MCF 10A (cell line): Measurements from ENCODE around the gene FAM219A. TPM values are rescaled to one million over a fixed set of nuclear protein-coding genes. Genes with fewer than 3 reads are reported as not detected.
"Not testable (repeated sequence)": the region's sequence is repeated elsewhere in the genome, so short reads cannot be mapped to it uniquely, and the experiment has no call there.

Source experiments
- BruUV-seq: library from RNA; stranded (reverse); fragments of 400-500 nt; replicated peaks from 2 replicates; lab custom pipeline; 2021; lab: Mats Ljungman, UMichigan
- CTCF ChIA-PET: fragments of 300-600 bp; sonication (Branson Sonifier 250); formaldehyde crosslinking; extraction: SDS; loops from one replicate; lab custom pipeline; 2021; ENCODE audit warnings: antibody characterized with exemption, inconsistent platforms; lab: Yijun Ruan, JAX
- POLR2A ChIA-PET: fragments of 300-600, 350-650 bp; sonication (Branson Sonifier 250); formaldehyde crosslinking; extraction: SDS; loops from one replicate; lab custom pipeline; 2020; ENCODE audit warnings: antibody characterized with exemption, inconsistent platforms; lab: Yijun Ruan, JAX
- DNase-seq: peaks from one replicate; pipeline ENCODE4 v3.0.0-alpha.2; 2018; ENCODE audit not compliant: unreplicated experiment
- H3K27ac Mint-ChIP-seq: one replicate; pipeline ENCODE4 v1.8.0; 2022; ENCODE audit warnings: mild to moderate bottlenecking, low read depth, mixed read lengths; ENCODE audit not compliant: unreplicated experiment
- H3K27me3 Mint-ChIP-seq: one replicate; pipeline ENCODE4 v1.8.0; 2022; ENCODE audit warnings: mixed read lengths; ENCODE audit not compliant: insufficient read depth, unreplicated experiment
- H3K36me3 Mint-ChIP-seq: one replicate; pipeline ENCODE4 v1.8.0; 2022; ENCODE audit warnings: mild to moderate bottlenecking, moderate library complexity, mixed read lengths; ENCODE audit not compliant: insufficient read depth, unreplicated experiment
- H3K4me1 Mint-ChIP-seq: one replicate; pipeline ENCODE4 v1.8.0; 2022; ENCODE audit warnings: mixed read lengths; ENCODE audit not compliant: insufficient read depth, unreplicated experiment
- H3K4me3 Mint-ChIP-seq: one replicate; pipeline ENCODE4 v1.8.0; 2022; ENCODE audit warnings: mild to moderate bottlenecking, moderate library complexity, mixed read lengths; ENCODE audit not compliant: unreplicated experiment
- H3K9me3 Mint-ChIP-seq: one replicate; pipeline ENCODE4 v1.8.0; 2022; ENCODE audit warnings: mixed read lengths; ENCODE audit not compliant: unreplicated experiment
- intact Hi-C: fragments of 100-400 bp; cut with micrococcal nuclease; formaldehyde crosslinking; loops from 2 replicates; pipeline ENCODE4 v1.14.1; 2022
- total RNA-seq: library from RNA; stranded (reverse); gene quantifications from 2 replicates; pipeline ENCODE4 v1.2.3, GENCODE V29; 2022
- TF ChIP-seq, protein P1 (sequence below): fragments of 200-600 bp; IDR thresholded peaks from one replicate; pipeline ENCODE4 v1.8.0; 2022; ENCODE audit warnings: antibody characterized with exemption, mild to moderate bottlenecking; ENCODE audit not compliant: unreplicated experiment

FAM219A gene
- total RNA-seq, 1 experiment from 2014 or later = 19.3 TPM

GRCh38 chr9:34443976-34444375 lies 14.4 kb downstream of the FAM219A start:
- H3K27me3 Mint-ChIP-seq = no peaks in the 10 kb centered on the region
- no peaks in the 10 kb centered on the region for H3K36me3 Mint-ChIP-seq
- DNase-seq = no peak
- TF ChIP-seq, protein P1, sequence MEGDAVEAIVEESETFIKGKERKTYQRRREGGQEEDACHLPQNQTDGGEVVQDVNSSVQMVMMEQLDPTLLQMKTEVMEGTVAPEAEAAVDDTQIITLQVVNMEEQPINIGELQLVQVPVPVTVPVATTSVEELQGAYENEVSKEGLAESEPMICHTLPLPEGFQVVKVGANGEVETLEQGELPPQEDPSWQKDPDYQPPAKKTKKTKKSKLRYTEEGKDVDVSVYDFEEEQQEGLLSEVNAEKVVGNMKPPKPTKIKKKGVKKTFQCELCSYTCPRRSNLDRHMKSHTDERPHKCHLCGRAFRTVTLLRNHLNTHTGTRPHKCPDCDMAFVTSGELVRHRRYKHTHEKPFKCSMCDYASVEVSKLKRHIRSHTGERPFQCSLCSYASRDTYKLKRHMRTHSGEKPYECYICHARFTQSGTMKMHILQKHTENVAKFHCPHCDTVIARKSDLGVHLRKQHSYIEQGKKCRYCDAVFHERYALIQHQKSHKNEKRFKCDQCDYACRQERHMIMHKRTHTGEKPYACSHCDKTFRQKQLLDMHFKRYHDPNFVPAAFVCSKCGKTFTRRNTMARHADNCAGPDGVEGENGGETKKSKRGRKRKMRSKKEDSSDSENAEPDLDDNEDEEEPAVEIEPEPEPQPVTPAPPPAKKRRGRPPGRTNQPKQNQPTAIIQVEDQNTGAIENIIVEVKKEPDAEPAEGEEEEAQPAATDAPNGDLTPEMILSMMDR = no peak
- ChIA-PET CTCF (interaction anchor here (0.5 to 4.7 kb wide), 6 partner anchors 40 to 159 kb away, joined by 3 to 26 read pairs (median 6); no protein-coding TSS in a partner anchor), POLR2A (interaction anchor here (0.7 to 1.0 kb wide), 2 partner anchors 9 kb away, joined by 3 read pairs; no protein-coding TSS in a partner anchor)
- H3K27ac Mint-ChIP-seq = no peak overlapping the region
- H3K4me1 Mint-ChIP-seq = no peaks in the 10 kb centered on the region
- no peaks in the 10 kb centered on the region for H3K9me3 Mint-ChIP-seq
- no TSS peak for BruUV-seq
- H3K4me3 Mint-ChIP-seq = no peak overlapping the region
- intact Hi-C loops = no loop called here

GRCh38 chr9:34443533-34443932 lies 14.8 kb downstream of the FAM219A start:
- Mint-ChIP-seq H3K27me3 (no peaks in the 10 kb centered on the region), H3K4me3 (no peak overlapping the region), H3K4me1 (no peaks in the 10 kb centered on the region), H3K9me3 (no peaks in the 10 kb centered on the region), H3K36me3 (no peaks in the 10 kb centered on the region), H3K27ac (no peak overlapping the region)
- ChIA-PET CTCF (interaction anchor here (0.5 to 4.7 kb wide), 5 partner anchors 40 to 148 kb away, joined by 3 to 26 read pairs (median 6); no protein-coding TSS in a partner anchor), POLR2A (interaction anchor here (0.7 to 1.0 kb wide), 2 partner anchors 9 to 10 kb away, joined by 3 read pairs; no protein-coding TSS in a partner anchor)
- intact Hi-C loops = no loop called here
- no TSS peak for BruUV-seq
- TF ChIP-seq, protein P1 = no peak
- no peak for DNase-seq

GRCh38 chr9:34442770-34443169 lies 15.6 kb downstream of the FAM219A start:
- ChIA-PET POLR2A (interaction anchor here (1.0 kb wide), 1 partner anchor 8 kb away, joined by 3 read pairs; no protein-coding TSS in a partner anchor), CTCF (interaction anchor here (0.5 to 0.7 kb wide), 2 partner anchors 14 to 58 kb away, joined by 3 read pairs; no protein-coding TSS in a partner anchor)
- intact Hi-C loops = no loop called here
- no peak for DNase-seq
- Mint-ChIP-seq H3K9me3 (no peaks in the 10 kb centered on the region), H3K36me3 (no peaks in the 10 kb centered on the region), H3K27ac (no peak overlapping the region), H3K4me3 (no peak overlapping the region), H3K27me3 (no peaks in the 10 kb centered on the region), H3K4me1 (no peaks in the 10 kb centered on the region)
- no TSS peak for BruUV-seq
- TF ChIP-seq, protein P1 = no peak

DNA sequence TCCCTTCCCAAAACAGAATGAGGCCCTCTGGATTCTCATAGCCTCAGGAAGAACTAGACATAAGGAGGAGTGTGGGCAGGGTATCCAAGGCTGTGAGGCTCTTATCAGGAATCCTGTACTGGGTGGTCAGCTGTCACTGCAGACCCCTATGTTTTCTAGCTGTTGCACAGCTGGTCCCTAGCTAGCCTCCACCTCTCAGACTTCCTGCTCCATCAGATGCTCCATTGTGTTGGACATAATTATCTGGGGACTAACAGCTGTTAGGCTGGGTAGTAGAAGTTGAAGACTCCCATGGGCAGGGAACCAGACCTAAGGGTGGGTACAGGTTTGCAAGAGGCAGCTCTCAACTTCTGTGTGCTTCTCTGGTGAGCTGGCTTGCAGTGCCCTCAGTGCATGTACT lies 18.4 kb downstream of the FAM219A start:
- POLR2A ChIA-PET = interaction anchor here (1.2 kb wide), 1 partner anchor 19 kb away, joined by 4 read pairs; the partner anchor contains the start of gene DNAI1
- BruUV-seq = no TSS peak
- no peaks in the 10 kb centered on the region for H3K4me1 Mint-ChIP-seq
- no peak overlapping the region for H3K4me3 Mint-ChIP-seq
- no peak for DNase-seq
- no peaks in the 10 kb centered on the region for H3K36me3 Mint-ChIP-seq
- intact Hi-C loops = no loop called here
- no peak overlapping the region for H3K27ac Mint-ChIP-seq
- TF ChIP-seq, protein P1 = no peak
- no peaks in the 10 kb centered on the region for H3K27me3 Mint-ChIP-seq
- CTCF ChIA-PET = interaction anchor here (0.7 to 7.4 kb wide), 11 partner anchors 9 to 164 kb away, joined by 3 to 88 read pairs (median 4); no protein-coding TSS in a partner anchor
- H3K9me3 Mint-ChIP-seq = no peaks in the 10 kb centered on the region

DNA sequence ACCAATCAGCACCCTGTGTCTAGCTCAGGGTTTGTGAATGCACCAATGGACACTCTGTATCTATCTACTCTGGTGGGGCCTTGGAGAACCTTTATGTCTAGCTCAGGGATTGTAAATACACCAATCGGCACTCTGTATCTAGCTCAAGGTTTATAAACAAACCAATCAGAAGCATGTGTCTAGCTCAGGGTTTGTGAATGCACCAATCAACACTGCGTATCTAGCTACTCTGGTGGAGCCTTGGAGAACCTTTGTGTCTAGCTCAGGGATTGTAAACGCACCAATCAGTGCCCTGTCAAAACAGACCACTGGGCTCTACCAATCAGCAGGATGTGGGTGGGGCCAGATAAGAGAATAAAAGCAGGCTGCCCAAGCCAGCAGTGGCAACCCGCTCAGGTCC lies 19.9 kb downstream of the FAM219A start:
- DNase-seq, H3K4me1 Mint-ChIP-seq, H3K27me3 Mint-ChIP-seq, H3K27ac Mint-ChIP-seq, H3K9me3 Mint-ChIP-seq, BruUV-seq, intact Hi-C loops, H3K36me3 Mint-ChIP-seq, H3K4me3 Mint-ChIP-seq: not testable (repeated sequence)
- CTCF ChIA-PET = interaction anchor here (0.7 to 7.4 kb wide), 14 partner anchors 9 to 385 kb away, joined by 3 to 88 read pairs (median 4); no protein-coding TSS in a partner anchor
- POLR2A ChIA-PET = interaction anchor here (1.1 kb wide), 1 partner anchor 17 kb away, joined by 3 read pairs; no protein-coding TSS in a partner anchor

DNA sequence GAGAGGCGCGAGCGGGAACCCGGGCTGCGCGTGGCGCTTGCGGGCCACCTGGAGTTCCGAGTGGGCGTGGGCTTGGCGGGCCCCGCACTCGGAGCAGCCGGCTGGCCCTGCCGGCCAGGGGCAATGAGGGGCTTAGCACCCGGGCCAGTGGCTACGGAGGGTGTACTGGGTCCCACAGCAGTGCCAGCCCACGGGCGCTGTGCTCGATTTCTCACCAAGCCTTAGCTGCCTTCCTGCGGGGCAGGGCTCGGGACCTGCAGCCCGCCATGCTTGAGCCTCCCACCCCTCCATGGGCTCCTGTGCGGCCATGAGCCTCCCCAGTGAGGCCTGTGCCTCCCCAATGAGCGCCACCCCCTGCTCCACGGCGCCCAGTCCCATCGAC lies 20.5 kb downstream of the FAM219A start:
- H3K4me3 Mint-ChIP-seq, H3K9me3 Mint-ChIP-seq, H3K27me3 Mint-ChIP-seq, POLR2A ChIA-PET, H3K4me1 Mint-ChIP-seq, H3K36me3 Mint-ChIP-seq, BruUV-seq, DNase-seq, H3K27ac Mint-ChIP-seq: not testable (repeated sequence)
- intact Hi-C loops = loop anchor here (1.0 to 2.0 kb wide), 3 partner anchors 62 to 155 kb away; no protein-coding TSS in a partner anchor
- CTCF ChIA-PET = interaction anchor here (0.7 to 7.4 kb wide), 14 partner anchors 9 to 166 kb away, joined by 3 to 88 read pairs (median 6); no protein-coding TSS in a partner anchor
